ENCODE results near the gene DCAF4L1.

- TF ChIP-seq YY1 (IDR thresholded peaks at IDR 0.05; ENCODE audit: insufficient read depth, insufficient read length) (no peak), ZNF274 (IDR thresholded peaks at IDR 0.05; ENCODE audit: low read depth, low read length) (no peak), SUZ12 (IDR thresholded peaks at IDR 0.05; ENCODE audit: extremely low read depth, insufficient read depth, insufficient read length) (no peak)
Observed at GRCh38 chr4:41994461-41994985, 13.0 kb downstream of the DCAF4L1 start.
